GM12892 (cell line): ENCODE measurements around the gene CHD2.

Experiments
- POLR2A ChIP-seq: IDR thresholded peaks from 2 replicates; pipeline ENCODE4 v1.6.1; 2011; ENCODE audit warnings: low read depth, low read length, control low read depth
- POLR2AphosphoS5 ChIP-seq: IDR thresholded peaks from 2 replicates; pipeline ENCODE4 v1.6.1; 2011; ENCODE audit warnings: low read depth, low read length, control low read depth
- TAF1 ChIP-seq: IDR thresholded peaks from 2 replicates; pipeline ENCODE4 v1.6.1; 2011; ENCODE audit warnings: low read depth, mild to moderate bottlenecking, control low read depth, low read length, borderline replicate concordance

DNA sequence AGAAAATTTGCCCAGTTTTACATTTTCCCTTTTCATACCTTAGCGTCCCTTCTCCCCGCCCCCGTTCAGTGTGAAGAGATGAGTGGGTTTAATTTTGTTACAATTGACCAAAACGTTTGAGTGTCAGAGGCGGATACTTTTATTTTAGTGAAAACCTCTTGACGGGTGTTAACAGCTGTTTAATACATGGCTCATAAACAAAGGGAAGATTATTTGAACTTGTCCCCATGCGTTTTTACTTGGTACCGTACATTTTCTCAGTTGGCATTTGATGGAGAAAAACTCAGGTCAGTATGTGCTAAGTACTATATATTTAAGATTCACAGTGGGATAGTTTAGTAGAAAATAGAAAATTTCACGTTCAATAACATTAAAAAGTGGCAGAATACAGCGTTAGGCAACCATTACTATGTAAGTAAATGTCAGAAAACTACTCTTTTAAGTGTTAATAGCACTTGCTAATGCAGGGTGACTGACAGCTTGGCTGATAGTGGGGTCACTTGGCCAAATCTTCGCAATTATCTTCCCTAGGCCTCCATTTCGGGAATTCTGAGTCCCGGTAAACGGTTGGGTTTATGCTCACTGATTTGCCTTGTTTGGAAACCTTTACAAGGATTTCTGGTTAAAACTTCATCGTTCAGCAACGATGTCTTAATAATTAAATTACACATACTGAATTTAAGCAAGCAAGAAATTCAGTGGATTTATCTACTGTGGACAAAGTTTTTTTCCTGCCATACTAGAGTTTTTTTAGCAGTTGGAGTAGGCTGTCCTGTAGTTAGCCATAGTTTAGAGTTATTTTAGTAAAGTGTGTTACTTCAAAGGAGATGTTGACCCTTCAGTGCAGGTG lies 4.8 kb downstream of the CHD2 start:
- no peak for TF ChIP-seq POLR2AphosphoS5
- no peak for TF ChIP-seq TAF1
- no peak for TF ChIP-seq POLR2A
